ENCODE measurements around the gene ISCU.

Gene ISCU

DNA sequence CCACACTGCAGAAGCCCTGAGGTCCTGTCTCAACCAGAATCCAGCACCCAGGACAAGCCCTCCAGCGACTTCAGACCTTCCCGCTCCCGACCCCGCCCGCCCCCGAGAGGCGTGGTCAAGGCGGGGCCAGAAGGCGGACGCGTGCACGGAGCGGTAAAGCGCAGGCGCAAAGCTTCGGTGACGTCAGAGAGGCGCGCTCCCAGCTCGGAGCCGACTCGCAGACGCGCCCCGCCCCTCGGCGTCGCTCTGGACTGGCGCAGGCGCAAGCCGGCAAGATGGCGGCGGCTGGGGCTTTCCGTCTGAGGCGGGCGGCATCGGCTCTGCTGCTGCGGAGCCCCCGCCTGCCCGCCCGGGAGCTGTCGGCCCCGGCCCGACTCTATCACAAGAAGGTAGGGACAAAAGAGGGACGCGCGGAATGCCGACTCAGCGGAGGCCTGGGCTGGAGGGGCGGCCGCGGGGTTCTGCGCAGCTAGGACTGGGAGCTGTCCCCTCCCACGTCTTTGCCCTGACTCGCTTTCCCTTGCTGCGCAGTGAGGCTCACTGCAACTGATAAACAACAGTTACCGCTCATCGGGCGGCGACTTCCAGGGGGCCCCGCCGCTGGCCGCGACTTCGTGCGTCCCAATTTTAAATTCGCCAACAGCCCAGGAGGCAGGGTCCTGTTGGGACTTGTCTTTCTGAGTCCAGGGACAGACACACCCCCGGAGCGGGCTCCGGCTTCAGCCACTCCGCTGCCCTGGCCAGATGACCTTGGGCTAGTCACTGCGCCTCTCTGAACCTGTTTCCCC is at the start of gene ISCU:
TSS of gene ISCU (plus strand) at position 249 of the 788 bp plus-strand sequence. CDS start at position 276, 27 bp downstream.
- DNase-seq = peak; percentile 98

DNA sequence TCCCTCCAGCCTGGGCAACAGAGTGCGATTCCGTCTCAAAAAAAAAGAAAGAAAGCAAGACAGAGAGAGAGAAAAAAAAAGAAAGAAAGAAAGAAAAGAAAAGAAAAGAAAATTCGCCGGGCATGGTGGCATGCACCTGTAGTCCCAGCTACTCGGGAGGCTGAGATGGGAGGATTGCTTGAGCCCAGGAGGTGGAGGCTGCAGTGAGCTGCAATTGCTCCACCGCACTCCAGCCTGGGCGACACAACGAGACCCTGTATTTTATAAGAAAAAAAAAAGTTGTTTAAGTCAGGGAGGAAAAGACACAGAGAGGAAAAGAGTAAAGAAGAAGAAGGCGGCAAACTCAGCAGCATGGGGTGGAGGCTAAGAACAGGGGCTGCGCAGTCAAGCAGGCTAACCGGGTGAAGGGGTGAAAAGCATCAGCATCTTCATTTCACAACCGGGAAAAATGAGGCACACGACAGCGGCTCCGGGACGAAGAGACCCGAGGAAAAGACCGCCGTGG is 47.9 kb upstream of the ISCU start:
- no peak for DNase-seq

GRCh38 chr12:108514973-108515814 is 47.2 kb upstream of the ISCU start, which contains the start of gene FICD:
Gene FICD, plus strand, starts transcription at chr12:108515277. Its CDS starts 1,696 bp downstream, at chr12:108516973.
- peak; percentile 99 for DNase-seq

DNA sequence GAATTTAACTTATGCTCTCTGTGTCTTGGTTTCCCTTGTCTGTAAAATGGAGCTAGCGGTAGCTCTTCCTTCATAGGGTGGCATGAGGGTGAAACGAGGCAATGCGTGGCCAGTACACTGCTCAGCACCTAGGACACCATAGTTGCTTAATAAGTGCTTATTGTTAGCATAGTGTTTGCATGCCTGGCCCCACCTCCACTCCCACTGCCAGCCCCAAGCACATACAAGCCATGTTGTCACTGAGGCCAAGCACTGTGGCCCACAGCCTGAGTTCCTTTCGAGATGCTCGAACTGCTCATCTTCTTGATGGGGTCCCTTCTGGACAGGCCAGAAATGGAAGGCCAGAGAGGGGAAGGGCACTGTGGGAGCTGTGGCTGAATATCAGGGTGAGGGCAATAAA is 46.5 kb upstream of the ISCU start:
- DNase-seq = peak; percentile 29

DNA sequence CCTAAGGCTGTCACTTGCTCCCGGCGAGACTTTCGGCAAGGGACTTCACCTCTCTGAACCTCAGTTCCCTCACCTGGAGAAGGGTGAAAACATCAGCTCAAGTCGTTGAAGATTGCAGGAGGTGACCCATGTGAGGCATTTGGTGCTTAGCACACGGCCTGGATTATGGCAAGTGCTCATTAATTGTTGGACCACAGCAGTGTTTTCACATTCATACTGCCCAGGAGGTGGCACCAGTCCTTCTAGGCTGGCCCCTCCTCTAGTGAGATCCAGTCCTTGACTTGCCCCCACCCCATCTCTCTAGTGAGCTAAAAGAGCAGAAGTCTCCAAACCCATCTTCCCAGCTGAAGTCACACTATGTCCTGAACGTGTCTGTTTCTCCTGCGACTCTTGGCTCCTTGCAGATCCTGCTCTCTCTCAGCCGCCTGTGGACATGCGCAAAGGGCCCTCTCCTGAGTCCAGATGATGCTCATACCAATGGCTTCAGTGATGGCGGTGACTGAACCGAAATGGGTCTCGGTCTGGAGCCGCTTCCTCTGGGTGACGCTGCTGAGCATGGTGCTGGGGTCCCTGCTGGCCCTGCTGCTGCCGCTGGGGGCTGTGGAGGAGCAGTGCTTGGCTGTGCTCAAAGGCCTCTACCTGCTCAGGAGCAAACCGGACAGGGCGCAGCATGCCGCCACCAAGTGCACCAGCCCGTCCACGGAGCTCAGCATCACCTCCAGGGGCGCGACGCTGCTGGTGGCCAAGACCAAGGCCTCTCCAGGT is 45.7 kb upstream of the ISCU start:
- DNase-seq = peak; percentile 51

DNA sequence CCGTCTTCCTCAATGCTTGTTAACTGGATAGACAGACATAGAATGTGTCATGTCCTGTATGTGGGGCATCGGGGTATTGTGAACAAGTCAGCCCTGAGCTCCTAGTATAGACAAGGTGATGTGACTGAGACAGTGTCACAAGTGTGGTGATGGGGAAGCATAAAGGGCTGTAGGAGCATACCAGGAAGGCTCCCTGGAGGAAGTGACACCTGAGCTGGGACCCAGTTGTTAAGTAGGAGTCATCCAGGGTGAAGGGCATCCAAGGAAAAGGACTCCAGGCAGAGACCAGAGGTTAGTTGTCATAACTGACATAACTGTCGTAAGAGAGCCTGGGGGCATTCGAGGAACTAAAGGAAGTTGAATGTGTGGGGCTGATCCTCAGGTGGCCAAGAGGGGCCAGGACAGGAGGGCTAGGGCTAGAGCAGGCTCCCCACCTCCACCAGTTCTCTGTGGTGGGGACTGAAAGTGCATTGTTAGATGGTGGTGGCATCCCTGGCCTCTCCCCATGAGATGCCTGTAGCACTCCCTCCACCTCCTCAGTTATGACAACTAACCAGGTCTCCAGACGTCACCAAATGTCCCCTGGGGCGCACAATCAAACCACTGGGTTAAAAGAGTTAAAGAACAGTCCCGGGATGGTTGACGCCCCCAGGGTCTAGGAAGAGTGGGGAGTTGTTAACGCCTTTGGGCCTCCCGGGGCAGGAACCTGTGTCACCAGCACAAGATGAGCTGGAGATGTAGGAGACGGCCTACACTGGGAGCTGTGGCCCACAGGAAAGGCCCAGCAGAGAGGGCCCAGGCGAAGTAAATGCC is 44.9 kb upstream of the ISCU start:
- no peak for DNase-seq

DNA sequence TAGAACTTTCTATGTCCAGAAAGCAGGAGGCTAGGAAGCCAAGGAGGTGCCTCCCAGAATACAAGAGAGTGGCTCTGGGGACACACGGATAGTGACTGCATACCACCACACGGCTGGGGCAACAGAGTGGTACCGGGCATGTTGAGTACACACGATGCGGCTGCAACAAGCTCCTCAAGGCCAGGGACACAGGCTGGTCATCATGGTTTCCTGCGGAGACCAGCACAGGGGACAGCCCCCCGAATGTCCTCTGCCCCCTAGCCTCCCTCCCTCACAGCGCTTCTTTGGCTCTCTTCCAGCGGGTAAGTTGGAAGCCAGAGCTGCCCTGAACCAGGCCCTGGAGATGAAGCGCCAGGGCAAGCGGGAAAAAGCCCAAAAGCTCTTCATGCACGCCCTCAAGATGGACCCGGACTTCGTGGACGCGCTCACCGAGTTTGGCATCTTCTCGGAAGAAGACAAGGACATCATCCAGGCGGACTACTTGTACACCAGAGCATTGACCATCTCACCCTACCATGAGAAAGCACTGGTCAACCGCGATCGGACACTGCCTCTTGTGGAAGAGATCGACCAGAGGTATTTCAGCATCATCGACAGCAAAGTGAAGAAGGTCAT is 44.2 kb upstream of the ISCU start:
- DNase-seq = no peak

DNA sequence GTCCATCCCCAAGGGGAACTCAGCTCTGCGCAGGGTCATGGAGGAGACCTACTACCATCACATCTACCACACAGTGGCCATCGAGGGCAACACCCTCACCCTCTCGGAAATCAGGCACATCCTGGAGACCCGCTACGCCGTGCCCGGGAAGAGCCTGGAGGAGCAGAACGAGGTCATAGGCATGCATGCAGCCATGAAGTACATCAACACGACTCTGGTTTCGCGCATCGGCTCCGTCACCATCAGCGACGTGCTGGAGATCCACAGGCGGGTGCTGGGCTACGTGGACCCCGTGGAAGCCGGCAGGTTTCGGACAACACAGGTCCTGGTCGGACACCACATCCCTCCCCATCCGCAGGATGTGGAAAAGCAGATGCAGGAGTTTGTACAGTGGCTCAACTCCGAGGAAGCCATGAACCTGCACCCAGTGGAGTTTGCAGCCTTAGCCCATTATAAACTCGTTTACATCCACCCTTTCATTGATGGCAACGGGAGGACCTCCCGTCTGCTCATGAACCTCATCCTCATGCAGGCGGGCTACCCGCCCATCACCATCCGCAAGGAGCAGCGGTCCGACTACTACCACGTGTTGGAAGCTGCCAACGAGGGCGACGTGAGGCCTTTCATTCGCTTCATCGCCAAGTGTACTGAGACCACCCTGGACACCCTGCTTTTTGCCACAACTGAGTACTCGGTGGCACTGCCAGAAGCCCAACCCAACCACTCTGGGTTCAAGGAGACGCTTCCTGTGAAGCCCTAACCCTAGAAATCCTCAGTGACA is 43.5 kb upstream of the ISCU start:
- DNase-seq = no peak

DNA sequence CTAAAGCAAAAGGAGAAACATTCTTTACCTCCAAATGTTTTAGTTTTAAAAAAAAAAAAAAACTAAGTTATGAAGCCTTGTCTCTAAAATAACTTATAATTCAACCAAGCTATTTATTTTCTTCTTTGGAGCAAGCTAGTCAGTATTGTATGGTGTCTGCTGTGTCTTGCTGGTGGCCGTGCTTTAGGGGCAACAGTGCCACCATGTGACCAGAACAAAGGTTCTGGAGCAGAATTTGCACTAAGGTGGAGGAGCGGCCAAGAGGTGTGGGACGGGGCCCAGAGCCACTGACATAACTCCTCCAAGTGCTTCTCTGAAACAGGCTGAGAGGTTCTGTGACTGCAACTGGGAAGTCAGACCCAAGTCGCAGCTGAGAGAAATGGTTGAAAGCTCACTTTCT is 42.8 kb upstream of the ISCU start:
- DNase-seq = peak; percentile 19

DNA sequence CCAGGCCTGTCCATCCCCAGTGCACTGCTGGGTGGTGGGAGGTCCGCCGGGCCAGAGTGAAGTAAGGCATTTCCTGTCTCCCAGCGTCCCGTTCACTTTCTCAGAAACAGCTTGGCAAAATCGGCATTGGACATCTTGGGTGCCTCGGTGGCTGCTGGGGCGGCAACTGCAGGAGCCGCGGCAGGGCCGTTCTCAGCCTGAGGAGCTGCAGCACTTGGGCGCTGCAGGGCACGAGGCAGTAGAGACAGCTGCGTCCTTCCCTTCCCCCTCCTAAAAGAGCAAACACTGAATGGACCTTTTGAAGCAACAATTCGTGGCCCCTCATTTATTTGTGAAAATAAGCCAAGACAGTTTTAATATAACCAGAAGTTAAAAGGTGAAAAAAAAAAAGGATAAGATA is 39.0 kb upstream of the ISCU start:
- DNase-seq = no peak

GRCh38 chr12:108525681-108526080 is 36.7 kb upstream of the ISCU start:
- no peak for DNase-seq

- DNase-seq = no peak
These were observed 35.8 kb upstream of the ISCU start for GRCh38 chr12:108526482-108527165.

- no peak for DNase-seq
These were observed 35.3 kb upstream of the ISCU start for GRCh38 chr12:108527166-108527496.

DNA sequence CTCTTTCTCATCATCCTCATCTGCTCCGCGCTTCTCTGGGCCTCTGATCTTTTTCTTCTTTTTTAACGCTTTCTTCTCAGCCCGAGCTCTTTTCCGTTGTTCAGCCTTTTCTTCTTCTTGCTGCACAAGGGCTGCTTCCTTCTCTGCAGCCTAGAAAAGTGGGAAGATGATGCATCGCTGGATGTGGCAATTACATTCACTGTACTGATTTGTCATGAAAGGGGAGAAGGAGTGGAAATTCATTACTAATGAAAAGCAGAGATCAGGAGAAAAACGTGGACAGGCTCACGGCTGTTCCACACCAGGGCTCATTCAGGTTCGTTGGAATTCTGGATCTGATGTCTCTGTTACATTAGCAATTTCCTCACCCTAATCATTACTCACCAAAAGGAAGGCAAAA is 32.2 kb upstream of the ISCU start:
- DNase-seq = no peak

GRCh38 chr12:108531929-108532848 is 30.2 kb upstream of the ISCU start:
- DNase-seq = no peak

DNA sequence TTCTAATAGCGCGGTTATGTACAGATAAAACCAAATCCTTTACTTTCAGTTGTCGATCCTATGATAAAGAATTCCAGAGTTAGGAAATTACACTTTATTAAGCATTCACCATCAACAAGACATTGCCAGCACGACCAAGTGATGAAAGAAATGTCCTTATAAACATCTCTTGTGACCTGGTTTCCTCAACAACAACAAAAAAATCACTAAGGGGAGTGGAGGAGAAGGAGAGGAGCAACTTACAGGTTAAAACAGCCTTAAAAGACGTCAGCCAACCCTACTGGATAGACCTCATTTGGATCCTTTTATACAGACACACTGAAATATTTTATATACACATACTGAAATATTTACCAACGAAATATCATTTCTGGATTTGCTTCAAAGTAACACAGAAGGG is 24.2 kb upstream of the ISCU start:
- DNase-seq = no peak

DNA sequence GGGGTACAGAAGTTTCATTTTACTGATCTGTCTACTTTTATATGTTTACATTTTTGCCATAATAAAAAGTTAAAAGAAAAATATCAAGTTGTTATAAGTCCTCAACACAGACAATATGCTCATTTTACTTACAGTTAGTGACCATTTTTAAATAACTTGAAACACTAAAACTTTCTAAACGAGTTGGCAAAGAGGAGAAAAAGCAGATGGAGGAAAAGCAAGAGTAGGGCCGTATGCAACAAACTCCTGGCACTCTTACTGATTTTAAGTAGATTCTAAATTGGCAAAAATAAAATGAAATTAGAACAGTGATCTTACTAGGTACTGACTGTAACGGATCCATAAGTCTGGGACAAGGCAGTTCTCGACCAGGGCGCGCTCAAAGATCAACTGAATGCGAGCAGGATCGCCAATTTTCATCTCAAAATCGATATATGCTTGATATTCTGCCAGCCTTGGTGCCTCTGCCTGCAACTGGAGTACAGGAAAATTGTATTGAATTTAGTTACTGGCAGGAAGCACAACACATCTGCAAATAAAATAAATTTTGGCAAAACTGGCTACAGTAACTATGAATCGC is 23.7 kb upstream of the ISCU start:
- DNase-seq = no peak

DNA sequence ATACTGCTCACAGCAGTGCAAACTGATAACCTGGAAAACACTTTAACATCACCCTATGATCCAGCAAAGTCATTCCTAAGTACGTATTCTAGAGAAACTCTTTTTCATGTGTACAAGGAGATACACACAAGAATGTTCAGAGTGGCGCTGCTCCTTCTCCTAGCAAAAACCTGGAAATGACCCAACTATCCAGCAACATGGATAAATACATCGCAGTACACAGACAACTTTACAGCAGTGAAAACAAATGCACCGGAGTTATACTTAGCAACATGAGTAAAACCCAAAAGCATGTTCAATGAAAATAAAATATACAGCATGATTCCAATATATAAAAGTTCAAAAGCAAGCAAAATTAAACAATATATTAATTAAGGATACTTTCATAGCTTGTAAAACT is 20.1 kb upstream of the ISCU start:
- DNase-seq = no peak

GRCh38 chr12:108543652-108544051 is 18.7 kb upstream of the ISCU start:
- no peak for DNase-seq
